ENCODE data around the gene CRYBG1. TPM values are rescaled to one million over a fixed set of nuclear protein-coding genes. Genes with fewer than 3 reads are reported as not detected.

Gene CRYBG1
- polyA plus RNA-seq, 1 donor from 2014 or later: 0.73 TPM

DNA sequence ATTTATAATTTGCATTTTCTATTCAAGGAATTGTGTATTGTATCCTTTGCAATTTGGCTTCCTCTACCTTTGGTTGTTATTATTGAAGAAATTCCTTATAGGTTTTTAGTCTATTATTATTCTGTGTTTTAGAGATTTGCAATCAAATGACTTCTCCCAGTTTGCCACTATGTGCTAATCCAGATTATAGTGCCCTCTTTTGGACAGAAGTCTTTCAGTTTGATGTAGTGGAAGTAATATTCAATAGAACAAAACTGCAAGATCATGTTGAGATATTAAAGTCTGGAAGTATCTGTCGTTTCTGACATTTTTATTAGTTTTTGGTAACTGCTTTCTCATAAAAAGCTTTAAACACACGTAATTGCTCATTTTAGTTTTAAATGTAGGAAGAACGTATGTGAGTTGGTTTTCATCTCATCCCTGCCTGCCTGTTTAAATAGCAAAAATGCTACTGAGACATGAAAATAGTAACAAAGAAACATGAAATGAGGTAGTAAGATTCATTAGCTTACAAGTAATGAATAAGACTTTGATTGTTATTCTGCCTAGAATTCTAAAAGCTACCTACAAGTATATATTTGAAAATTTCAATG is 195.9 kb downstream of the CRYBG1 start:
- H3K79me2 ChIP-seq (replicated peaks; ENCODE audit: insufficient read depth, low read length): no peaks in the 10 kb centered on the region
- TF ChIP-seq EZH2 (IDR thresholded peaks at IDR 0.05; ENCODE audit: borderline replicate concordance, insufficient read depth, low read length, poor library complexity, severe bottlenecking): no peak
- TF ChIP-seq, protein P1, sequence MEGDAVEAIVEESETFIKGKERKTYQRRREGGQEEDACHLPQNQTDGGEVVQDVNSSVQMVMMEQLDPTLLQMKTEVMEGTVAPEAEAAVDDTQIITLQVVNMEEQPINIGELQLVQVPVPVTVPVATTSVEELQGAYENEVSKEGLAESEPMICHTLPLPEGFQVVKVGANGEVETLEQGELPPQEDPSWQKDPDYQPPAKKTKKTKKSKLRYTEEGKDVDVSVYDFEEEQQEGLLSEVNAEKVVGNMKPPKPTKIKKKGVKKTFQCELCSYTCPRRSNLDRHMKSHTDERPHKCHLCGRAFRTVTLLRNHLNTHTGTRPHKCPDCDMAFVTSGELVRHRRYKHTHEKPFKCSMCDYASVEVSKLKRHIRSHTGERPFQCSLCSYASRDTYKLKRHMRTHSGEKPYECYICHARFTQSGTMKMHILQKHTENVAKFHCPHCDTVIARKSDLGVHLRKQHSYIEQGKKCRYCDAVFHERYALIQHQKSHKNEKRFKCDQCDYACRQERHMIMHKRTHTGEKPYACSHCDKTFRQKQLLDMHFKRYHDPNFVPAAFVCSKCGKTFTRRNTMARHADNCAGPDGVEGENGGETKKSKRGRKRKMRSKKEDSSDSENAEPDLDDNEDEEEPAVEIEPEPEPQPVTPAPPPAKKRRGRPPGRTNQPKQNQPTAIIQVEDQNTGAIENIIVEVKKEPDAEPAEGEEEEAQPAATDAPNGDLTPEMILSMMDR (IDR thresholded peaks at IDR 0.05; ENCODE audit: poor library complexity, severe bottlenecking): no peak
- TF ChIP-seq POLR2AphosphoS5 (IDR thresholded peaks at IDR 0.05): no peak
- TF ChIP-seq TAF1 (IDR thresholded peaks at IDR 0.05; ENCODE audit: low read depth): no peak
- no peak for TF ChIP-seq EP300 (conservative IDR thresholded peaks at IDR 0.05; ENCODE audit: poor library complexity, severe bottlenecking)
- no peak for TF ChIP-seq SMC3 (conservative IDR thresholded peaks at IDR 0.05; ENCODE audit: poor library complexity)
- no peak for TF ChIP-seq RAD21 (conservative IDR thresholded peaks at IDR 0.05)
- no peak for TF ChIP-seq REST (IDR thresholded peaks at IDR 0.05; ENCODE audit: borderline replicate concordance)
- TF ChIP-seq MXI1 (conservative IDR thresholded peaks at IDR 0.05; ENCODE audit: poor library complexity, severe bottlenecking): no peak
- no peak overlapping the region for H3K27ac ChIP-seq (ENCODE audit: low read length)
- no peak overlapping the region for H3K4me2 ChIP-seq (ENCODE audit: low read length)
- no peak overlapping the region for H2AFZ ChIP-seq (ENCODE audit: low read depth, low read length)
- H3K4me3 ChIP-seq (ENCODE audit: low read length): no peak overlapping the region
- H3K36me3 ChIP-seq (ENCODE audit: insufficient read depth, low read length): no peaks in the 10 kb centered on the region
- no peaks in the 10 kb centered on the region for H3F3A ChIP-seq (ENCODE audit: insufficient read depth, low read length, poor library complexity, severe bottlenecking)
- H3K9ac ChIP-seq (ENCODE audit: low read length): no peak overlapping the region
- H4K20me1 ChIP-seq (ENCODE audit: insufficient read depth): no peaks in the 10 kb centered on the region
- H3K9me2 ChIP-seq (ENCODE audit: insufficient read depth, low read length): no peaks in the 10 kb centered on the region
- no peaks in the 10 kb centered on the region for H3K9me3 ChIP-seq (ENCODE audit: low read length)
- H3K27me3 ChIP-seq (ENCODE audit: insufficient read depth, low read depth, low read length): no peaks in the 10 kb centered on the region

GRCh38 chr6:106557837-106558236 is 197.3 kb downstream of the CRYBG1 start:
- H3K27me3 ChIP-seq (ENCODE audit: insufficient read depth, low read depth, low read length): no peaks in the 10 kb centered on the region
- H3K9ac ChIP-seq (ENCODE audit: low read length): no peak overlapping the region
- H3K9me3 ChIP-seq (ENCODE audit: low read length): no peaks in the 10 kb centered on the region
- no peaks in the 10 kb centered on the region for H3K79me2 ChIP-seq (replicated peaks; ENCODE audit: insufficient read depth, low read length)
- no peak overlapping the region for H2AFZ ChIP-seq (ENCODE audit: low read depth, low read length)
- H3K4me2 ChIP-seq (ENCODE audit: low read length): no peak overlapping the region
- H4K20me1 ChIP-seq (ENCODE audit: insufficient read depth): no peaks in the 10 kb centered on the region
- TF ChIP-seq EZH2 (IDR thresholded peaks at IDR 0.05; ENCODE audit: borderline replicate concordance, insufficient read depth, low read length, poor library complexity, severe bottlenecking): no peak
- TF ChIP-seq RAD21 (conservative IDR thresholded peaks at IDR 0.05): no peak
- no peak for TF ChIP-seq POLR2AphosphoS5 (IDR thresholded peaks at IDR 0.05)
- no peaks in the 10 kb centered on the region for H3K36me3 ChIP-seq (ENCODE audit: insufficient read depth, low read length)
- H3K4me3 ChIP-seq (ENCODE audit: low read length): no peak overlapping the region
- H3K27ac ChIP-seq (ENCODE audit: low read length): no peak overlapping the region
- H3K9me2 ChIP-seq (ENCODE audit: insufficient read depth, low read length): no peaks in the 10 kb centered on the region
- no peaks in the 10 kb centered on the region for H3F3A ChIP-seq (ENCODE audit: insufficient read depth, low read length, poor library complexity, severe bottlenecking)
